Chondrocyte (in vitro differentiated cells): ENCODE results near the gene MMP11. TPM values are rescaled to one million over a fixed set of nuclear protein-coding genes. Genes with fewer than 3 reads are reported as not detected.
A peak's percentile ranks its signal among the peaks of the same experiment; 100 is the strongest.

Experiments
- DNase-seq: peaks from one replicate; pipeline ENCODE4 v3.0.0; 2021; ENCODE audit warnings: mixed read lengths, low spot score
- H3K27ac Mint-ChIP-seq: one replicate; pipeline ENCODE4 v1.8.0; 2021; ENCODE audit warnings: mild to moderate bottlenecking, moderate library complexity, mixed read lengths; ENCODE audit not compliant: unreplicated experiment
- H3K27me3 Mint-ChIP-seq: 2 replicates; pipeline ENCODE4 v1.8.0; 2021; ENCODE audit warnings: low read depth, mixed read lengths
- H3K36me3 Mint-ChIP-seq: 2 replicates; pipeline ENCODE4 v1.8.0; 2021; ENCODE audit warnings: low read depth, mixed read lengths
- H3K4me1 Mint-ChIP-seq: 2 replicates; pipeline ENCODE4 v1.8.0; 2021; ENCODE audit warnings: low read depth, mild to moderate bottlenecking, mixed read lengths
- H3K4me3 Mint-ChIP-seq: one replicate; pipeline ENCODE4 v1.8.0; 2021; ENCODE audit warnings: mild to moderate bottlenecking, moderate library complexity, mixed read lengths; ENCODE audit not compliant: unreplicated experiment
- H3K9me3 Mint-ChIP-seq: 2 replicates; pipeline ENCODE4 v1.8.0; 2021; ENCODE audit warnings: low read depth, mixed read lengths
- CTCF ChIP-seq: fragments of 200-600 bp; sonication (generic); IDR thresholded peaks from 2 replicates; pipeline ENCODE4 v1.5.0; 2021; ENCODE audit warnings: antibody characterized with exemption, mild to moderate bottlenecking, moderate library complexity
- total RNA-seq: library from RNA; stranded (reverse); gene quantifications from 3 replicates; pipeline ENCODE4 v1.2.1, GENCODE V29; 2021

Gene MMP11
- total RNA-seq, 1 donor from 2014 or later: 172 TPM

GRCh38 chr22:23800297-23801237 is 27.9 kb downstream of the MMP11 start:
- H3K4me1 Mint-ChIP-seq: peaks cover 11% of the 10 kb centered on the region
- peaks cover 46% of the 10 kb centered on the region for H3K36me3 Mint-ChIP-seq
- H3K4me3 Mint-ChIP-seq: no peak overlapping the region
- H3K9me3 Mint-ChIP-seq: no peaks in the 10 kb centered on the region
- TF ChIP-seq CTCF: no peak
- peak; percentile 78 for DNase-seq
- no peaks in the 10 kb centered on the region for H3K27me3 Mint-ChIP-seq
- H3K27ac Mint-ChIP-seq: no peak overlapping the region

- H3K27me3 Mint-ChIP-seq: no peaks in the 10 kb centered on the region
- TF ChIP-seq CTCF: no peak
- H3K27ac Mint-ChIP-seq: no peak overlapping the region
- no peak overlapping the region for H3K4me3 Mint-ChIP-seq
- H3K36me3 Mint-ChIP-seq: peaks cover 46% of the 10 kb centered on the region
- H3K9me3 Mint-ChIP-seq: no peaks in the 10 kb centered on the region
- peak; percentile 49 for DNase-seq
- peaks cover 5% of the 10 kb centered on the region for H3K4me1 Mint-ChIP-seq
Measured at GRCh38 chr22:23801238-23801821, 28.7 kb downstream of the MMP11 start.

GRCh38 chr22:23801886-23802377 is 29.3 kb downstream of the MMP11 start:
- no peaks in the 10 kb centered on the region for H3K4me1 Mint-ChIP-seq
- no peak for TF ChIP-seq CTCF

GRCh38 chr22:23803001-23803819 is 30.6 kb downstream of the MMP11 start:
- Mint-ChIP-seq H3K9me3 (no peaks in the 10 kb centered on the region), H3K27ac (peak overlapping the region; percentile 57), H3K4me3 (no peak overlapping the region), H3K36me3 (peaks cover 48% of the 10 kb centered on the region), H3K4me1 (no peaks in the 10 kb centered on the region), H3K27me3 (no peaks in the 10 kb centered on the region)
- peak; percentile 74 for DNase-seq
- no peak for TF ChIP-seq CTCF

More at GRCh38 chr22:23801886-23802377, 29.3 kb downstream of the MMP11 start:
- no peaks in the 10 kb centered on the region for H3K27me3 Mint-ChIP-seq
- no peak overlapping the region for H3K27ac Mint-ChIP-seq
- H3K4me3 Mint-ChIP-seq: no peak overlapping the region
- DNase-seq: peak; percentile 48
- peaks cover 43% of the 10 kb centered on the region for H3K36me3 Mint-ChIP-seq
- no peaks in the 10 kb centered on the region for H3K9me3 Mint-ChIP-seq
